Ishikawa (cell line): ENCODE results near the gene BICC1.

Experiments used
- CEBPB ChIP-seq: IDR thresholded peaks from 2 replicates; pipeline ENCODE4 v1.6.1; 2012
- CREB1 ChIP-seq: IDR thresholded peaks from 2 replicates; pipeline ENCODE4 v1.6.1; 2012; ENCODE audit warnings: low read depth
- EGR1 ChIP-seq: IDR thresholded peaks from 2 replicates; pipeline ENCODE4 v1.6.1; 2012
- EP300 ChIP-seq: IDR thresholded peaks from 2 replicates; pipeline ENCODE4 v1.6.1; 2012; ENCODE audit warnings: borderline replicate concordance
- FOXM1 ChIP-seq: IDR thresholded peaks from 2 replicates; pipeline ENCODE4 v1.6.1; 2012; ENCODE audit warnings: low read depth, borderline replicate concordance
- NFIC ChIP-seq: IDR thresholded peaks from 2 replicates; pipeline ENCODE4 v1.6.1; 2012
- RAD21 ChIP-seq: IDR thresholded peaks from 2 replicates; pipeline ENCODE4 v1.6.1; 2012; ENCODE audit warnings: low read depth
- TAF1 ChIP-seq: IDR thresholded peaks from 2 replicates; pipeline ENCODE4 v1.6.1; 2012; ENCODE audit warnings: low read depth, mild to moderate bottlenecking
- TCF12 ChIP-seq: IDR thresholded peaks from 2 replicates; pipeline ENCODE4 v1.6.1; 2012; ENCODE audit warnings: low read depth
- TEAD4 ChIP-seq: IDR thresholded peaks from 2 replicates; pipeline ENCODE4 v1.6.1; 2012
- YY1 ChIP-seq: IDR thresholded peaks from 2 replicates; pipeline ENCODE4 v1.6.1; 2012; ENCODE audit warnings: low read depth
- ZBTB7A ChIP-seq: IDR thresholded peaks from 2 replicates; pipeline ENCODE4 v1.6.1; 2012; ENCODE audit warnings: low read depth
- TF ChIP-seq, protein P1 (sequence below): IDR thresholded peaks from 2 replicates; pipeline ENCODE4 v1.6.1; 2012
- TF ChIP-seq, protein P2 (sequence below): IDR thresholded peaks from 2 replicates; pipeline ENCODE4 v1.6.1; 2012
- TF ChIP-seq, protein P3 (sequence below): IDR thresholded peaks from 2 replicates; pipeline ENCODE4 v1.6.1; 2012; ENCODE audit warnings: low read depth, mild to moderate bottlenecking

Gene BICC1

DNA sequence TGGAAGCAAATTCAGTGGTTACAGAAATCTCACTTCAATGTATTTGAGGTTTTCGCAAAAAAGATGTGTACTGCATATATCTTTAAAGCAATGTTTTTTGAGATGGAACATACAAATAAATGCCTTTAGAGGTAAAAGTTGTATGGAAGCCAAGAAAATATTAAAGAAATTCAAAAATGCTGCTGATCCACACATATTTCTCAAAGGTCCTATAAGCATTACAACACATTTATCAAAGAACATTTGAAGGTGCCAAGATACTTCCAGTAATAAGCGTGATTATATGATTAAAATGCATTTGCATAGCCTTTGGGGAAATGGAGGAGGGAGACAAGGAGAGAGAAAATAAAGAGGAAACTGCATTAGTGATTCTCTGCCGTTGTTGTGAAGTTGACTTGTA lies 260.1 kb downstream of the BICC1 start:
- TF ChIP-seq EGR1 (no peak), CEBPB (no peak), TCF12 (no peak), EP300 (no peak)

DNA sequence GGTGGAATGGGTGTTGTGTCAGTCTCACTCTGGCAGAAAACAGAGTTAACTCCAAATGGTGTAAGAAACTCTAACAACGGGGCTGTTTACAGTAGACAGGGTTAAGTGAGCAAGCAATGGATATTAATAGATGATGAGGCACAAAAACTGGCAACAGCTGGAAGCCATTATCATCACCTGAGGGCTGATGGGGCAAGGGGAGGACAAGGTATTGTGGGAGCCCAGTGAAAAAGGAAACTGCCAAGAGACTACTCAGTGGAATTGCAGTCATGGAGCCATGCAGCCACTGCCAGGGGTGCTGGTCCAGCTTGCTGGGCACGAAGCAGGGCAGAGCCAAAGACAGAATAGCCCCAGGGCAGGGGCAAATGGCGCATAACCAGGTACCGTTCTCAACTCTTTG lies 260.7 kb downstream of the BICC1 start:
- TF ChIP-seq TCF12 (no peak), RAD21 (no peak), ZBTB7A (no peak), TAF1 (no peak), EGR1 (no peak)
- TF ChIP-seq, protein P1, sequence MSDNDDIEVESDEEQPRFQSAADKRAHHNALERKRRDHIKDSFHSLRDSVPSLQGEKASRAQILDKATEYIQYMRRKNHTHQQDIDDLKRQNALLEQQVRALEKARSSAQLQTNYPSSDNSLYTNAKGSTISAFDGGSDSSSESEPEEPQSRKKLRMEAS: no peak
- TF ChIP-seq, protein P2, sequence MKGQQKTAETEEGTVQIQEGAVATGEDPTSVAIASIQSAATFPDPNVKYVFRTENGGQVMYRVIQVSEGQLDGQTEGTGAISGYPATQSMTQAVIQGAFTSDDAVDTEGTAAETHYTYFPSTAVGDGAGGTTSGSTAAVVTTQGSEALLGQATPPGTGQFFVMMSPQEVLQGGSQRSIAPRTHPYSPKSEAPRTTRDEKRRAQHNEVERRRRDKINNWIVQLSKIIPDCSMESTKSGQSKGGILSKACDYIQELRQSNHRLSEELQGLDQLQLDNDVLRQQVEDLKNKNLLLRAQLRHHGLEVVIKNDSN: no peak
- TF ChIP-seq, protein P3, sequence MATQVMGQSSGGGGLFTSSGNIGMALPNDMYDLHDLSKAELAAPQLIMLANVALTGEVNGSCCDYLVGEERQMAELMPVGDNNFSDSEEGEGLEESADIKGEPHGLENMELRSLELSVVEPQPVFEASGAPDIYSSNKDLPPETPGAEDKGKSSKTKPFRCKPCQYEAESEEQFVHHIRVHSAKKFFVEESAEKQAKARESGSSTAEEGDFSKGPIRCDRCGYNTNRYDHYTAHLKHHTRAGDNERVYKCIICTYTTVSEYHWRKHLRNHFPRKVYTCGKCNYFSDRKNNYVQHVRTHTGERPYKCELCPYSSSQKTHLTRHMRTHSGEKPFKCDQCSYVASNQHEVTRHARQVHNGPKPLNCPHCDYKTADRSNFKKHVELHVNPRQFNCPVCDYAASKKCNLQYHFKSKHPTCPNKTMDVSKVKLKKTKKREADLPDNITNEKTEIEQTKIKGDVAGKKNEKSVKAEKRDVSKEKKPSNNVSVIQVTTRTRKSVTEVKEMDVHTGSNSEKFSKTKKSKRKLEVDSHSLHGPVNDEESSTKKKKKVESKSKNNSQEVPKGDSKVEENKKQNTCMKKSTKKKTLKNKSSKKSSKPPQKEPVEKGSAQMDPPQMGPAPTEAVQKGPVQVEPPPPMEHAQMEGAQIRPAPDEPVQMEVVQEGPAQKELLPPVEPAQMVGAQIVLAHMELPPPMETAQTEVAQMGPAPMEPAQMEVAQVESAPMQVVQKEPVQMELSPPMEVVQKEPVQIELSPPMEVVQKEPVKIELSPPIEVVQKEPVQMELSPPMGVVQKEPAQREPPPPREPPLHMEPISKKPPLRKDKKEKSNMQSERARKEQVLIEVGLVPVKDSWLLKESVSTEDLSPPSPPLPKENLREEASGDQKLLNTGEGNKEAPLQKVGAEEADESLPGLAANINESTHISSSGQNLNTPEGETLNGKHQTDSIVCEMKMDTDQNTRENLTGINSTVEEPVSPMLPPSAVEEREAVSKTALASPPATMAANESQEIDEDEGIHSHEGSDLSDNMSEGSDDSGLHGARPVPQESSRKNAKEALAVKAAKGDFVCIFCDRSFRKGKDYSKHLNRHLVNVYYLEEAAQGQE: no peak

DNA sequence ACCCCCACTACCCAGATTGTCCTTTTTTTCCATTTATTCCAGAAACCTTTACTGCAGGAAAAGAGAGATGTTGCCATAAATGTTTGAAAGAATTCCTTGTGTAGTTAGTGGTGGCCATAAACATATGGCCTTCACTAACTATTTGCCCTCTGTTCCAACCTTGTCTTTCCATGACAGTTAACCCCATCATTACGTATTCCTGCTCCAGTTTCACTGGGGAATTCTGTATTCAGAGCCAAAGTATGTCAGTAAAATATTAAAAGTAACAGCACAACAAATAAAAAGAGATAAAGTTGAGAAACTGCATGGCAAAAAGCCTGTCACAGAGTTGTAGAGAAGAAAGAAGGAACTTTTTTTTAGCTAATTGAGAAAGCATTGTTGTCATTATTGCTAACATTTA lies 261.3 kb downstream of the BICC1 start:
- TF ChIP-seq TCF12 (no peak), ZBTB7A (no peak), EP300 (no peak)
- TF ChIP-seq, protein P1: no peak
- TF ChIP-seq, protein P3: no peak

DNA sequence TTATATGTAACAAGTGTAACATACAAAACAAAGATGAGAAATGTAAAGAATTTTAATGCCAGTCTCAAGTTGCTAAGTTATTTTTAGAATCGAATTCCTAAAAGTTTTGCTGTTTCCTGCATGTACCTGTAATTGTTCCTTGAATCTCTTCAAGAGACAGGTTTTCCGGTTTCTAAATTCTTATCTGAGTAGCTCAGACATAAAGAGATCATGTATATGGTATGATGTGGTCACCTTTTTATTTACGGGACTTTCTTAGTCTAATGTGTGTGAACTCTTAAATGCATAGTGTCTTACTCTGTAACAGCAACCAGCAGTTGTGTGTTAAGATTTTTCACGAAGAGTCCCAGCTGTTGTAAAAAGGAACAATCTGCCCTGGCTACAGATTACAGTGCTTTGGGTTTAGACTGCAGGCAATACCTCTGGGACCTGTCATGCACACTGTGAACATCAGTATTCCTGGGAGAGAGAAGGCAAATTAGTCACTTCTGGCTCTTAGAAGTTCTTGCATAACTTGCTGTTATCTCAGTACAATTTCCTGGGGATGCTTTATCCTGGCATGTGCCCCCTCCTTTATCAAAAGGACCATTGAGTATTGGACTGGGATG lies 263.4 kb downstream of the BICC1 start:
- TF ChIP-seq FOXM1 (no peak), EGR1 (no peak), RAD21 (no peak), TAF1 (no peak), CREB1 (no peak), CEBPB (no peak), EP300 (no peak)
- TF ChIP-seq, protein P3: no peak
- TF ChIP-seq, protein P2: no peak
- TF ChIP-seq, protein P1: no peak

DNA sequence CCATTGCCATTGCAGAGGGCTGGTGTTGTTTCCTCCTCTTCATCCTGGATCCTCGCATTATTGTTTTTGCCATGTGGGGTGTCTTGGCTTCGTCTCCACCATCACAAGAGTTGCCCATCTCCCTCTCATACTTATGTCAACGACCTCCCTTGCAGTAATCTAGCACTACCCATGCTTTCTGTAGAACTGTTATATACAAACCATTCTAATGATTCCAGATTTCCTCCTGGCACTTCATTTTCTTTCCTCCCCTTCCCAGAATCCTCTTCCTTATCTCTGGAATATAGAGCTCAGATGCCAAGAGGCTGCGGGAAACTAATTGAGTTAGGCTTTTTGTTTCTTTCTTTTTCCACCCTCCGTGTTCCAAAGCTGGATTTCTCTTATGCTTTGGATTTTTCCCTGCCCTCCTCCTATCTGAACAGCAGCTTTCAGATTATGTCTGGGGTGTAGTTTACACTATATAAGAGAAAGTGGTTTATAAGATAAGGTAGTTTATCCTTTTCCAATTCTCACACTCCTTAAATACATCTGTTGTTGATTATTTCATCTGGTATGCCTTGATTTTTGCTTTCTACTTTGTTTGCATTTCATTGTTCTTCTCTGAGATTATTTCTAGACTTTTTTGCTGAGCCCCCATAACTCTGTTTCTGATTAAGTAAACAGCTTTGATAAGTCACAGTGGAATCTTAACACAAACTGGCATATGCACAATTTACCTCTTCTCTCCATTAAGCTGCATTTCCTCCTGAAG lies 264.1 kb downstream of the BICC1 start:
- no peak for TF ChIP-seq NFIC
- no peak for TF ChIP-seq CREB1
- TF ChIP-seq FOXM1: no peak
- TF ChIP-seq EGR1: no peak
- TF ChIP-seq ZBTB7A: no peak
- TF ChIP-seq TAF1: no peak
- TF ChIP-seq, protein P3: no peak
- TF ChIP-seq, protein P2: no peak
- no peak for TF ChIP-seq TCF12
- TF ChIP-seq EP300: no peak
- no peak for TF ChIP-seq TEAD4
- no peak for TF ChIP-seq CEBPB
- TF ChIP-seq YY1: no peak
- TF ChIP-seq, protein P1: no peak
- TF ChIP-seq RAD21: no peak
